ENCODE results near the gene CTBP2. TPM values are rescaled to one million over a fixed set of nuclear protein-coding genes. Genes with fewer than 3 reads are reported as not detected.

The CTBP2 gene
- total and polyA plus RNA-seq, 10 of the 15 experiments (the other 5 are each of a cell fraction or from before 2014, with no cell fraction given), result 0.02 to 0.72 (median 0.06) TPM; not detected in 2

DNA sequence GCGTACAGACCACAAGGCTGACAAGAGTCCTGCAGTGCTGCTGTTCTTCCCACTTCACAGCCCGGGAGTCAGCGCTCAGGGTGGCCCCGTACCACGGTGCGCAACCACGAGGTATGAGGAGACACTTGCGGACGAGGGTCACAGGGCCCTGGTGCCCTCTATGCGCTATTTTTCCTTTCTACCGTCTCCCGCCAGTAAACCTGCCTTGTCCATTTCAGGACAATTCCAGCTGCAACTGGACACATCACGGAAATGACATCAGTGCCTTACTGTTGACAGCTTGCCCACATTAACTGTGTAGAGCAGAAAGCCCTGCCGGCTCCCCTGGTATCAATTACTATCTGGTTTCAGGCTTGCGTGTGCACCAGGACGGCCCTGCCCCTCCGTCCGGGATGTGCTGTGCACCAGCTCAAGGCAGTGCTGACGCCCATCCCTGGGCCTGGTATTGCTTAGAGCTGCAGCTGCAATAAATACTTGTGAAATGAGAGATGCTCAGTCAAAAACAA is 153.4 kb downstream of the CTBP2 start:
- Histone ChIP-seq H3K9me3 (replicated peaks; ENCODE audit: control insufficient read depth, insufficient read depth, low read length) (no peaks in the 10 kb centered on the region), H3K9ac (ENCODE audit: control insufficient read depth, insufficient read depth, low read length) (no peak overlapping the region), H3K27me3 (replicated peaks in 1 of 2; ENCODE audit: control insufficient read depth in 2 of 2, insufficient read depth in 2 of 2, low read length in 1 of 2) (no peaks in the 10 kb centered on the region), H3K4me2 (ENCODE audit: control insufficient read depth, insufficient read depth) (no peak overlapping the region), H2AFZ (ENCODE audit: control insufficient read depth, low read depth, low read length) (no peak overlapping the region), H3K79me2 (ENCODE audit: control insufficient read depth, insufficient read depth, low read length) (no peaks in the 10 kb centered on the region), H3K27ac (ENCODE audit: control insufficient read depth, insufficient read depth) (no peak overlapping the region), H3K4me1 (ENCODE audit: control insufficient read depth, insufficient read depth, low read length) (no peaks in the 10 kb centered on the region), H3K4me3 (no peak overlapping the region), H4K20me1 (ENCODE audit: control insufficient read depth, insufficient read depth) (no peaks in the 10 kb centered on the region), H3K36me3 (ENCODE audit: control insufficient read depth in 2 of 2, insufficient read depth in 2 of 2, low read length in 1 of 2) (no peaks in the 10 kb centered on the region)
- ATAC-seq, result no peak
- in situ Hi-C loops (cut with MboI) (no loop called here), intact Hi-C loops (cut with micrococcal nuclease; ENCODE audit: unreplicated experiment) (no loop called here)
- ChIA-PET RAD21 (ENCODE audit: unreplicated experiment) (no interaction called here), CTCF (no interaction called here), SMC1A (ENCODE audit: uncharacterized antibody, unreplicated experiment) (no interaction called here), POLR2A (no interaction called here)
- WGBS (ENCODE audit: insufficient coverage, insufficient replicate concordance, low lambda C conversion rate, missing lambda C conversion rate), result 67% methylated on average over 19 of the region's 19 CpGs
- TF ChIP-seq, protein P1, sequence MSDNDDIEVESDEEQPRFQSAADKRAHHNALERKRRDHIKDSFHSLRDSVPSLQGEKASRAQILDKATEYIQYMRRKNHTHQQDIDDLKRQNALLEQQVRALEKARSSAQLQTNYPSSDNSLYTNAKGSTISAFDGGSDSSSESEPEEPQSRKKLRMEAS (IDR thresholded peaks at IDR 0.05; ENCODE audit: low read depth, low read length), result no peak
- TF ChIP-seq EED (IDR thresholded peaks at IDR 0.05; ENCODE audit: low read depth), result no peak
- TF ChIP-seq ZNF217 (IDR thresholded peaks at IDR 0.05), result no peak
- TF ChIP-seq NFYB (IDR thresholded peaks at IDR 0.05; ENCODE audit: insufficient read depth, low read depth, low read length), result no peak
- TF ChIP-seq, protein P2, sequence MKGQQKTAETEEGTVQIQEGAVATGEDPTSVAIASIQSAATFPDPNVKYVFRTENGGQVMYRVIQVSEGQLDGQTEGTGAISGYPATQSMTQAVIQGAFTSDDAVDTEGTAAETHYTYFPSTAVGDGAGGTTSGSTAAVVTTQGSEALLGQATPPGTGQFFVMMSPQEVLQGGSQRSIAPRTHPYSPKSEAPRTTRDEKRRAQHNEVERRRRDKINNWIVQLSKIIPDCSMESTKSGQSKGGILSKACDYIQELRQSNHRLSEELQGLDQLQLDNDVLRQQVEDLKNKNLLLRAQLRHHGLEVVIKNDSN (IDR thresholded peaks at IDR 0.05; ENCODE audit: borderline replicate concordance, extremely low read length, insufficient read depth, low read depth, low read length), result no peak
- TF ChIP-seq SREBF1 (IDR thresholded peaks at IDR 0.05; ENCODE audit: low read length), result no peak
- TF ChIP-seq GATAD2B (conservative IDR thresholded peaks at IDR 0.05; ENCODE audit: low read depth), result no peak
- no peak for TF ChIP-seq RCOR1 (conservative IDR thresholded peaks at IDR 0.05; ENCODE audit: low read depth, low read length)
- TF ChIP-seq, protein P3, sequence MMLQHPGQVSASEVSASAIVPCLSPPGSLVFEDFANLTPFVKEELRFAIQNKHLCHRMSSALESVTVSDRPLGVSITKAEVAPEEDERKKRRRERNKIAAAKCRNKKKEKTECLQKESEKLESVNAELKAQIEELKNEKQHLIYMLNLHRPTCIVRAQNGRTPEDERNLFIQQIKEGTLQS (IDR thresholded peaks at IDR 0.05; ENCODE audit: borderline replicate concordance, extremely low read depth, low read depth, low read length), result no peak
- TF ChIP-seq, protein P4, sequence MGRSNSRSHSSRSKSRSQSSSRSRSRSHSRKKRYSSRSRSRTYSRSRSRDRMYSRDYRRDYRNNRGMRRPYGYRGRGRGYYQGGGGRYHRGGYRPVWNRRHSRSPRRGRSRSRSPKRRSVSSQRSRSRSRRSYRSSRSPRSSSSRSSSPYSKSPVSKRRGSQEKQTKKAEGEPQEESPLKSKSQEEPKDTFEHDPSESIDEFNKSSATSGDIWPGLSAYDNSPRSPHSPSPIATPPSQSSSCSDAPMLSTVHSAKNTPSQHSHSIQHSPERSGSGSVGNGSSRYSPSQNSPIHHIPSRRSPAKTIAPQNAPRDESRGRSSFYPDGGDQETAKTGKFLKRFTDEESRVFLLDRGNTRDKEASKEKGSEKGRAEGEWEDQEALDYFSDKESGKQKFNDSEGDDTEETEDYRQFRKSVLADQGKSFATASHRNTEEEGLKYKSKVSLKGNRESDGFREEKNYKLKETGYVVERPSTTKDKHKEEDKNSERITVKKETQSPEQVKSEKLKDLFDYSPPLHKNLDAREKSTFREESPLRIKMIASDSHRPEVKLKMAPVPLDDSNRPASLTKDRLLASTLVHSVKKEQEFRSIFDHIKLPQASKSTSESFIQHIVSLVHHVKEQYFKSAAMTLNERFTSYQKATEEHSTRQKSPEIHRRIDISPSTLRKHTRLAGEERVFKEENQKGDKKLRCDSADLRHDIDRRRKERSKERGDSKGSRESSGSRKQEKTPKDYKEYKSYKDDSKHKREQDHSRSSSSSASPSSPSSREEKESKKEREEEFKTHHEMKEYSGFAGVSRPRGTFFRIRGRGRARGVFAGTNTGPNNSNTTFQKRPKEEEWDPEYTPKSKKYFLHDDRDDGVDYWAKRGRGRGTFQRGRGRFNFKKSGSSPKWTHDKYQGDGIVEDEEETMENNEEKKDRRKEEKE (IDR thresholded peaks at IDR 0.05), result no peak
- TF ChIP-seq, protein P5, sequence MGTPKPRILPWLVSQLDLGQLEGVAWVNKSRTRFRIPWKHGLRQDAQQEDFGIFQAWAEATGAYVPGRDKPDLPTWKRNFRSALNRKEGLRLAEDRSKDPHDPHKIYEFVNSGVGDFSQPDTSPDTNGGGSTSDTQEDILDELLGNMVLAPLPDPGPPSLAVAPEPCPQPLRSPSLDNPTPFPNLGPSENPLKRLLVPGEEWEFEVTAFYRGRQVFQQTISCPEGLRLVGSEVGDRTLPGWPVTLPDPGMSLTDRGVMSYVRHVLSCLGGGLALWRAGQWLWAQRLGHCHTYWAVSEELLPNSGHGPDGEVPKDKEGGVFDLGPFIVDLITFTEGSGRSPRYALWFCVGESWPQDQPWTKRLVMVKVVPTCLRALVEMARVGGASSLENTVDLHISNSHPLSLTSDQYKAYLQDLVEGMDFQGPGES (IDR thresholded peaks at IDR 0.05), result no peak
- no peak for TF ChIP-seq TARDBP (IDR thresholded peaks at IDR 0.05; ENCODE audit: borderline replicate concordance)
- TF ChIP-seq EP300 (IDR thresholded peaks at IDR 0.05; ENCODE audit: borderline replicate concordance in 1 of 2, control insufficient read depth in 1 of 2, low read depth in 2 of 2, low read length in 2 of 2), result no peak
- TF ChIP-seq KAT2A (conservative IDR thresholded peaks at IDR 0.05; ENCODE audit: control insufficient read depth, low read depth, low read length), result no peak
- TF ChIP-seq BRCA1 (IDR thresholded peaks at IDR 0.05; ENCODE audit: low read depth, low read length), result no peak
- no peak for TF ChIP-seq CREB1 (IDR thresholded peaks at IDR 0.05; ENCODE audit: low read depth)
- TF ChIP-seq HDGF (IDR thresholded peaks at IDR 0.05), result no peak
- TF ChIP-seq, protein P6, sequence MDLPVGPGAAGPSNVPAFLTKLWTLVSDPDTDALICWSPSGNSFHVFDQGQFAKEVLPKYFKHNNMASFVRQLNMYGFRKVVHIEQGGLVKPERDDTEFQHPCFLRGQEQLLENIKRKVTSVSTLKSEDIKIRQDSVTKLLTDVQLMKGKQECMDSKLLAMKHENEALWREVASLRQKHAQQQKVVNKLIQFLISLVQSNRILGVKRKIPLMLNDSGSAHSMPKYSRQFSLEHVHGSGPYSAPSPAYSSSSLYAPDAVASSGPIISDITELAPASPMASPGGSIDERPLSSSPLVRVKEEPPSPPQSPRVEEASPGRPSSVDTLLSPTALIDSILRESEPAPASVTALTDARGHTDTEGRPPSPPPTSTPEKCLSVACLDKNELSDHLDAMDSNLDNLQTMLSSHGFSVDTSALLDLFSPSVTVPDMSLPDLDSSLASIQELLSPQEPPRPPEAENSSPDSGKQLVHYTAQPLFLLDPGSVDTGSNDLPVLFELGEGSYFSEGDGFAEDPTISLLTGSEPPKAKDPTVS (IDR thresholded peaks at IDR 0.05; ENCODE audit: low read depth, low read length), result no peak
- no peak for FAIRE-seq
- DNase-seq (ENCODE audit: low read depth, low spot score), result no peak
- BruUV-seq (replicated peaks), result no TSS peak

All from GM12878 (cell line).